Measurements from ENCODE around the gene SH2D3A. TPM values are rescaled to one million over a fixed set of nuclear protein-coding genes. Genes with fewer than 3 reads are reported as not detected.

Gene SH2D3A
- total and polyA plus RNA-seq, 7 donors: 0.66 to 42.7 (median 26.9) TPM; not detected in 3

DNA sequence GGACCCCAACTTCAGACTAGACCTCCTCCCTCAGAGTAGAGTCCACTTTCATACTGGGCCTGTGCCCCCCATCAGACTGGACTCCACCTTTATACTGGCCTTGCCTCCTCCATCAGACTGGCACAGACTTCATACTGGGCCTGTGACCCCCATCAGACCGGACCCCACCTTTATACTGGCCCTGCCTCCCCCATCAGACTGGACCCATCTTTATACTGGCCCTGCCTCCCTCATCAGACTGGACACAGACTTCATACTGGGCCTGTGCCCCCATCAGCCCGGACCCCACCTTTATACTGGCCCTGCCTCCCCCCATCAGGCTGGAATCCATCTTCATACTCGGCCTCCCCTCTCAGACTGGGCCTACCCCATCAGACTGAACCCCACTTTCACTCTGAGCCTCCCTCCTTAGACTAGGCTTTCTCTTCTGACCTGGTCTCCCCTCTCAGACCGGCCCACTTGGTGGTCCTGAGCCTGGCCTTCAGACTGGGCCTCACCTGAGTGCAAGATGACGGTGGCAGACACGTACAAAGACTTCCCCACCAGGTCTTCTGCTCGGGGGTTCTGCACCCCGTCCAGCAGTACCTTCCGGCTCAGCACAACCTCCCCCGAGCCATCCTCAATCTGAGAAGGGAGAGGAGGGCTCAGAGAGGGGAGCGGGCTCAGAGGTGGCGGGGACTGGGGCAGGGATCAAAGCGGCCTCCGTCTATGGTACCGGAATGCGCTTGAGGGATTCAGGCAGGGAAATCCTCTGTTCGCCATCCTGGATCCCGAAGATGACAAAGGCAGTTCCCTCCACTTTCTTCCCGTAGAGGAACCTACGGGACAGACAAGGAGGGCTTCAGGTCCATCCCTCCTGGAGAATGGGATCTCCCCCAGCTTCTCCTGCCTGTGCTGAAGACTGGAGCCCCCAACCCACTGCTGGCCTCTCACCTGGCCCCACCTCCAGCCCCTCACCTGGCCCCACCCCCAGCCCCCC is 54.3 kb downstream of the SH2D3A start:
- H3K36me3 ChIP-seq: no peaks in the 10 kb centered on the region
- peaks cover 0 to 52% (median 15%) of the 10 kb centered on the region in 3 donors for H3K27me3 ChIP-seq
- intact Hi-C loops (cut with DNase I): no loop called here
- H3K4me1 ChIP-seq: no peaks in the 10 kb centered on the region
- WGBS, 2 donors: 93 to 94% methylated on average over 20 of the region's 20 CpGs
- no peaks in the 10 kb centered on the region for H3K9me3 ChIP-seq
- H3K27ac ChIP-seq: no peak overlapping the region
- H3K4me3 ChIP-seq: no peak overlapping the region
- no peak for DNase-seq
- TF ChIP-seq POLR2A (IDR thresholded peaks at IDR 0.05) (no peak), POLR2AphosphoS5 (IDR thresholded peaks at IDR 0.05) (no peak), EP300 (IDR thresholded peaks at IDR 0.05) (no peak)
- TF ChIP-seq, protein P1, sequence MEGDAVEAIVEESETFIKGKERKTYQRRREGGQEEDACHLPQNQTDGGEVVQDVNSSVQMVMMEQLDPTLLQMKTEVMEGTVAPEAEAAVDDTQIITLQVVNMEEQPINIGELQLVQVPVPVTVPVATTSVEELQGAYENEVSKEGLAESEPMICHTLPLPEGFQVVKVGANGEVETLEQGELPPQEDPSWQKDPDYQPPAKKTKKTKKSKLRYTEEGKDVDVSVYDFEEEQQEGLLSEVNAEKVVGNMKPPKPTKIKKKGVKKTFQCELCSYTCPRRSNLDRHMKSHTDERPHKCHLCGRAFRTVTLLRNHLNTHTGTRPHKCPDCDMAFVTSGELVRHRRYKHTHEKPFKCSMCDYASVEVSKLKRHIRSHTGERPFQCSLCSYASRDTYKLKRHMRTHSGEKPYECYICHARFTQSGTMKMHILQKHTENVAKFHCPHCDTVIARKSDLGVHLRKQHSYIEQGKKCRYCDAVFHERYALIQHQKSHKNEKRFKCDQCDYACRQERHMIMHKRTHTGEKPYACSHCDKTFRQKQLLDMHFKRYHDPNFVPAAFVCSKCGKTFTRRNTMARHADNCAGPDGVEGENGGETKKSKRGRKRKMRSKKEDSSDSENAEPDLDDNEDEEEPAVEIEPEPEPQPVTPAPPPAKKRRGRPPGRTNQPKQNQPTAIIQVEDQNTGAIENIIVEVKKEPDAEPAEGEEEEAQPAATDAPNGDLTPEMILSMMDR (IDR thresholded peaks at IDR 0.05): no peak

DNA sequence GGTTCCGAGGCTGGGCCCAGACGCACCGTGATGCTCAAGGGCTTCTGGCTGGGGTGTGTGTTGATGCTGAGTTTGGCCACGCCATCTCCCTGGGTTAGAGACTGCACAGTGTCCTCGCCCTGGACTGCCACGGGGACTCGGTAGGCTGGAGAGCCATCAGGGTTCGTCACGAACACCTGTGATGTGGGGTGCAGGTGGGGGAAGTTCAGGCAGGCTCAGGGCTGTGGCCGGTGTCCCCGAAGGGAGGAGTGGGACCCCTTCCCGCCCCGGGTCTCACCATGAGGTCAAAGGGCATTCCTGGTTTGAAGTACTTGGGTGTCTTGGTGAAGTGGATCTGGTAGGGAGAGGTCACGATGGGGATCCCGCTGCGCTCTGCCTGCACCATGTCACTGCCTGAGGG is 55.0 kb downstream of the SH2D3A start:
- TF ChIP-seq POLR2AphosphoS5 (IDR thresholded peaks at IDR 0.05) (no peak), EP300 (IDR thresholded peaks at IDR 0.05) (no peak), POLR2A (IDR thresholded peaks at IDR 0.05) (no peak)
- TF ChIP-seq, protein P1 (IDR thresholded peaks at IDR 0.05): no peak
- Histone ChIP-seq H3K4me1 (no peaks in the 10 kb centered on the region), H3K9me3 (no peaks in the 10 kb centered on the region), H3K4me3 (no peak overlapping the region), H3K36me3 (no peaks in the 10 kb centered on the region), H3K27ac (no peak overlapping the region), H3K27me3 (peaks cover 0 to 54% (median 20%) of the 10 kb centered on the region in 3 donors)
- 92 to 94% methylated on average over 16 of the region's 16 CpGs for WGBS, 2 donors
- intact Hi-C loops (cut with DNase I): no loop called here
- no peak for DNase-seq

- intact Hi-C loops (cut with DNase I): no loop called here
- Histone ChIP-seq H3K27me3 (peaks cover 0 to 54% (median 20%) of the 10 kb centered on the region in 3 donors), H3K4me1 (no peaks in the 10 kb centered on the region), H3K36me3 (no peaks in the 10 kb centered on the region), H3K4me3 (no peak overlapping the region), H3K9me3 (no peaks in the 10 kb centered on the region), H3K27ac (no peak overlapping the region)
- DNase-seq: no peak
- WGBS, 2 donors: 79 to 84% methylated on average over 10 of the region's 10 CpGs
- no peak for TF ChIP-seq EP300 (IDR thresholded peaks at IDR 0.05)
- TF ChIP-seq, protein P1 (IDR thresholded peaks at IDR 0.05): no peak
- no peak for TF ChIP-seq POLR2A (IDR thresholded peaks at IDR 0.05)
- no peak for TF ChIP-seq POLR2AphosphoS5 (IDR thresholded peaks at IDR 0.05)
Observed at GRCh38 chr19:6711605-6712004, 55.6 kb downstream of the SH2D3A start.

- no peak for TF ChIP-seq POLR2AphosphoS5 (IDR thresholded peaks at IDR 0.05)
- no peak for TF ChIP-seq POLR2A (IDR thresholded peaks at IDR 0.05)
- Histone ChIP-seq H3K27me3 (peaks cover 0 to 52% (median 20%) of the 10 kb centered on the region in 3 donors), H3K4me1 (no peaks in the 10 kb centered on the region), H3K36me3 (no peaks in the 10 kb centered on the region), H3K27ac (no peak overlapping the region), H3K9me3 (no peaks in the 10 kb centered on the region), H3K4me3 (no peak overlapping the region)
- 48 to 63% methylated on average over 9 of the region's 9 CpGs for WGBS, 2 donors
- no peak for DNase-seq
- intact Hi-C loops (cut with DNase I): no loop called here
Observed at GRCh38 chr19:6711078-6711361, 56.2 kb downstream of the SH2D3A start.

GRCh38 chr19:6710273-6711077 is 56.8 kb downstream of the SH2D3A start:
- H3K4me1 ChIP-seq: no peaks in the 10 kb centered on the region
- H3K4me3 ChIP-seq: no peak overlapping the region
- H3K9me3 ChIP-seq: no peaks in the 10 kb centered on the region
- H3K27ac ChIP-seq: no peak overlapping the region
- DNase-seq: no peak
- H3K36me3 ChIP-seq: no peaks in the 10 kb centered on the region
- 25 to 35% methylated on average over 30 of the region's 30 CpGs for WGBS, 2 donors
- intact Hi-C loops (cut with DNase I): no loop called here
- H3K27me3 ChIP-seq: peaks cover 0 to 52% (median 20%) of the 10 kb centered on the region in 3 donors
- TF ChIP-seq POLR2AphosphoS5 (IDR thresholded peaks at IDR 0.05) (no peak), POLR2A (IDR thresholded peaks at IDR 0.05) (no peak), EP300 (IDR thresholded peaks at IDR 0.05) (no peak)
- TF ChIP-seq, protein P1 (IDR thresholded peaks at IDR 0.05): no peak
